ENCODE results near the gene KRTAP10-7. TPM values are rescaled to one million over a fixed set of nuclear protein-coding genes. Genes with fewer than 3 reads are reported as not detected.
"Not testable (repeated sequence)": the region's sequence is repeated elsewhere in the genome, so short reads cannot be mapped to it uniquely, and the experiment has no call there.

KRTAP10-7 gene
- total RNA-seq, 1 experiment from 2014 or later: not detected

- no peak for DNase-seq (ENCODE audit: low read depth)
- in situ Hi-C loops (cut with HindIII; ENCODE audit: low pct_unique_long_range_greater_than_20kb, low sequenced_read_pairs): no loop called here
These were observed 38.9 kb downstream of the KRTAP10-7 start for GRCh38 chr21:44639331-44639655.

- in situ Hi-C loops (cut with HindIII; ENCODE audit: low pct_unique_long_range_greater_than_20kb, low sequenced_read_pairs): no loop called here
These were observed 40.4 kb downstream of the KRTAP10-7 start for GRCh38 chr21:44640761-44641160.

GRCh38 chr21:44643741-44644310 lies 43.4 kb downstream of the KRTAP10-7 start:
- in situ Hi-C loops (cut with HindIII; ENCODE audit: low pct_unique_long_range_greater_than_20kb, low sequenced_read_pairs): no loop called here
- no peak for DNase-seq (ENCODE audit: low read depth)

More at GRCh38 chr21:44640761-44641160, 40.4 kb downstream of the KRTAP10-7 start:
- no peak for DNase-seq (ENCODE audit: low read depth)

GRCh38 chr21:44644878-44645277 lies 44.5 kb downstream of the KRTAP10-7 start:
- no peak for DNase-seq (ENCODE audit: low read depth)
- in situ Hi-C loops (cut with HindIII; ENCODE audit: low pct_unique_long_range_greater_than_20kb, low sequenced_read_pairs): no loop called here

GRCh38 chr21:44646366-44647221 lies 46.2 kb downstream of the KRTAP10-7 start, which contains the start of gene KRTAP10-11:
TSS of gene KRTAP10-11 (plus strand) at chr21:44646414. CDS start at chr21:44646459, 45 bp downstream.
- in situ Hi-C loops (cut with HindIII; ENCODE audit: low pct_unique_long_range_greater_than_20kb, low sequenced_read_pairs); DNase-seq (ENCODE audit: low read depth): not testable (repeated sequence)

- DNase-seq (ENCODE audit: low read depth): no peak
- in situ Hi-C loops (cut with HindIII; ENCODE audit: low pct_unique_long_range_greater_than_20kb, low sequenced_read_pairs): no loop called here
These were observed 46.8 kb downstream of the KRTAP10-7 start for GRCh38 chr21:44647222-44647552.

- no peak for DNase-seq (ENCODE audit: low read depth)
- in situ Hi-C loops (cut with HindIII; ENCODE audit: low pct_unique_long_range_greater_than_20kb, low sequenced_read_pairs): no loop called here
These were observed 48.3 kb downstream of the KRTAP10-7 start for GRCh38 chr21:44648557-44649311.

- in situ Hi-C loops (cut with HindIII; ENCODE audit: low pct_unique_long_range_greater_than_20kb, low sequenced_read_pairs): no loop called here
- no peak for DNase-seq (ENCODE audit: low read depth)
These were observed 49.2 kb downstream of the KRTAP10-7 start for GRCh38 chr21:44649521-44650100.

GRCh38 chr21:44650265-44650972 lies 50.0 kb downstream of the KRTAP10-7 start:
- in situ Hi-C loops (cut with HindIII; ENCODE audit: low pct_unique_long_range_greater_than_20kb, low sequenced_read_pairs): no loop called here
- no peak for DNase-seq (ENCODE audit: low read depth)

GRCh38 chr21:44650973-44651675 lies 50.7 kb downstream of the KRTAP10-7 start:
- in situ Hi-C loops (cut with HindIII; ENCODE audit: low pct_unique_long_range_greater_than_20kb, low sequenced_read_pairs): no loop called here
- DNase-seq (ENCODE audit: low read depth): no peak

Other genes with a start within 250 kb of the KRTAP10-7 start
- not detected in 2 replicates for gene TRPM2, start 247.0 kb upstream of the KRTAP10-7 start, total RNA-seq (2014; rRNA removed; shearing (Covaris generic); ENCODE audit: low replicate concordance)
- gene LRRC3, start 145.1 kb upstream of the KRTAP10-7 start, total RNA-seq (2014; rRNA removed; shearing (Covaris generic); ENCODE audit: low replicate concordance): not detected in 2 replicates
- not detected in 2 replicates for gene KRTAP10-1, start 60.4 kb upstream of the KRTAP10-7 start, total RNA-seq (2014; rRNA removed; shearing (Covaris generic); ENCODE audit: low replicate concordance)
- gene KRTAP10-2, start 49.1 kb upstream of the KRTAP10-7 start, total RNA-seq (2014; rRNA removed; shearing (Covaris generic); ENCODE audit: low replicate concordance): not detected in 2 replicates
- gene KRTAP10-3, start 41.8 kb upstream of the KRTAP10-7 start, total RNA-seq (2014; rRNA removed; shearing (Covaris generic); ENCODE audit: low replicate concordance): not detected in 2 replicates
- not detected in 2 replicates for gene KRTAP10-4, start 26.9 kb upstream of the KRTAP10-7 start, total RNA-seq (2014; rRNA removed; shearing (Covaris generic); ENCODE audit: low replicate concordance)
- not detected in 2 replicates for gene KRTAP10-5, start 20.0 kb upstream of the KRTAP10-7 start, total RNA-seq (2014; rRNA removed; shearing (Covaris generic); ENCODE audit: low replicate concordance)
- gene KRTAP10-6, start 8.1 kb upstream of the KRTAP10-7 start, total RNA-seq (2014; rRNA removed; shearing (Covaris generic); ENCODE audit: low replicate concordance): not detected in 2 replicates
- not detected in 2 replicates for gene KRTAP10-8, start 11.5 kb downstream of the KRTAP10-7 start, total RNA-seq (2014; rRNA removed; shearing (Covaris generic); ENCODE audit: low replicate concordance)
- gene KRTAP10-9, start 26.5 kb downstream of the KRTAP10-7 start, total RNA-seq (2014; rRNA removed; shearing (Covaris generic); ENCODE audit: low replicate concordance): not detected in 2 replicates
- not detected in 2 replicates for gene KRTAP10-10, start 36.8 kb downstream of the KRTAP10-7 start, total RNA-seq (2014; rRNA removed; shearing (Covaris generic); ENCODE audit: low replicate concordance)
- gene KRTAP10-11, start 45.8 kb downstream of the KRTAP10-7 start, total RNA-seq (2014; rRNA removed; shearing (Covaris generic); ENCODE audit: low replicate concordance): not detected in 2 replicates
- gene KRTAP12-4, start 54.1 kb downstream of the KRTAP10-7 start, total RNA-seq (2014; rRNA removed; shearing (Covaris generic); ENCODE audit: low replicate concordance): not detected in 2 replicates
- gene KRTAP12-3, start 57.3 kb downstream of the KRTAP10-7 start, total RNA-seq (2014; rRNA removed; shearing (Covaris generic); ENCODE audit: low replicate concordance): not detected in 2 replicates
- not detected in 2 replicates for gene KRTAP12-2, start 66.3 kb downstream of the KRTAP10-7 start, total RNA-seq (2014; rRNA removed; shearing (Covaris generic); ENCODE audit: low replicate concordance)
- not detected in 2 replicates for gene KRTAP12-1, start 81.6 kb downstream of the KRTAP10-7 start, total RNA-seq (2014; rRNA removed; shearing (Covaris generic); ENCODE audit: low replicate concordance)
- gene KRTAP10-12, start 96.6 kb downstream of the KRTAP10-7 start, total RNA-seq (2014; rRNA removed; shearing (Covaris generic); ENCODE audit: low replicate concordance): not detected in 2 replicates
- not detected in 2 replicates for gene TSPEAR, start 111.0 kb downstream of the KRTAP10-7 start, total RNA-seq (2014; rRNA removed; shearing (Covaris generic); ENCODE audit: low replicate concordance)
- gene UBE2G2, start 201.2 kb downstream of the KRTAP10-7 start, total RNA-seq (2014; rRNA removed; shearing (Covaris generic); ENCODE audit: low replicate concordance): 43.8 and 50.0 TPM in 2 replicates
- gene SUMO3, start 217.5 kb downstream of the KRTAP10-7 start, total RNA-seq (2014; rRNA removed; shearing (Covaris generic); ENCODE audit: low replicate concordance): 128 and 131 TPM in 2 replicates

Data from Caki2 (cell line).